GM21360 (cell line): Measurements from ENCODE around the gene PACS1.

ENCODE experiments used
- ATAC-seq: cut with Tn5 transposase; IDR thresholded peaks from one replicate; pipeline ENCODE4 v1.9.1; 2021; ENCODE audit warnings: mild to moderate bottlenecking, moderate library complexity; ENCODE audit not compliant: unreplicated experiment

Gene PACS1

GRCh38 chr11:66282468-66283455 is 212.7 kb downstream of the PACS1 start:
- peak; percentile 63 for ATAC-seq

GRCh38 chr11:66283461-66284105 is 213.5 kb downstream of the PACS1 start:
- no peak for ATAC-seq

GRCh38 chr11:66284526-66285078 is 214.5 kb downstream of the PACS1 start:
- no peak for ATAC-seq

- ATAC-seq = no peak
Observed at GRCh38 chr11:66285250-66285947, 215.3 kb downstream of the PACS1 start.

- ATAC-seq = no peak
Observed at GRCh38 chr11:66286699-66287098, 216.6 kb downstream of the PACS1 start.

- no peak for ATAC-seq
Observed at GRCh38 chr11:66287211-66287888, 217.3 kb downstream of the PACS1 start.

GRCh38 chr11:66287889-66288670 is 218.0 kb downstream of the PACS1 start:
- ATAC-seq = no peak

GRCh38 chr11:66288671-66289547 is 218.8 kb downstream of the PACS1 start, which contains the start of gene YIF1A:
Gene YIF1A, minus strand, starts transcription at chr11:66289143. Its CDS starts 158 bp downstream, at chr11:66288985.
- ATAC-seq = peak; percentile 91

GRCh38 chr11:66289548-66290329 is 219.7 kb downstream of the PACS1 start:
- ATAC-seq = peak; percentile 32

GRCh38 chr11:66290330-66290621 is 220.2 kb downstream of the PACS1 start:
- ATAC-seq = no peak

- no peak for ATAC-seq
Observed at GRCh38 chr11:66291303-66291705, 221.2 kb downstream of the PACS1 start.

GRCh38 chr11:66291706-66292542 is 221.9 kb downstream of the PACS1 start, which contains the start of gene TMEM151A:
Gene TMEM151A, plus strand, starts transcription at chr11:66291894. Its CDS starts 120 bp downstream, at chr11:66292014.
- no peak for ATAC-seq

- ATAC-seq = no peak
Observed at GRCh38 chr11:66292543-66293332, 222.7 kb downstream of the PACS1 start.

- ATAC-seq = no peak
Observed at GRCh38 chr11:66293352-66293751, 223.3 kb downstream of the PACS1 start.

- no peak for ATAC-seq
Observed at GRCh38 chr11:66293777-66294625, 223.9 kb downstream of the PACS1 start.
